ENCODE results near the gene FAM227B. TPM values are rescaled to one million over a fixed set of nuclear protein-coding genes. Genes with fewer than 3 reads are reported as not detected.

FAM227B gene
- total RNA-seq, 1 experiment from 2014 or later = 3.3 TPM

DNA sequence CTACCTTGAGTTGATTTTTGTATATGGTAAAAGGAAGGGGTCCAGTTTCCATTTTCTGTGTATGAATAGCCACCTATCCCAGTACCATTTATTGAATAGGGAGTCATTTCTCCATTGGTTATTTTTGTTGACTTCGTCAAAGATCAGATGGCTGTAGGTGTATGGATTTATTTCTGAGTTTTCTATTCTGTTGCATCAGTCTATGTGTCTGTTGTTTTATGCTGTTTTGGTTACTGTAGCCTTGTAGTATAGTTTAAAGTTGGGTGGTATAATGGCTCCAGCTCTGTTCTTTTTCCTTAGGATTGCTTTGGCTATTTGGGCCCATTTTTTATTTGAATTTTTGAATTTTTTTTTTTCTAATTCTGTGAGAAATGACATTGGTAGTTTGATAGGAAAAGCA is 323.0 kb downstream of the FAM227B start:
- no peaks in the 10 kb centered on the region for H3K27me3 ChIP-seq (ENCODE audit: insufficient read depth, low read depth)
- no peak overlapping the region for H3K27ac ChIP-seq
- no peak overlapping the region for H3K4me3 ChIP-seq
- no peaks in the 10 kb centered on the region for H3K79me2 ChIP-seq (ENCODE audit: low read depth)
- intact Hi-C loops (cut with micrococcal nuclease; ENCODE audit: unreplicated experiment) = no loop called here
- ChIA-PET POLR2A (ENCODE audit: unreplicated experiment) (no interaction called here), CTCF (no interaction called here)
- no peaks in the 10 kb centered on the region for H4K20me1 ChIP-seq (ENCODE audit: insufficient read depth)
- no TSS peak for BruUV-seq (replicated peaks)
- TF ChIP-seq EZH2 (IDR thresholded peaks at IDR 0.05; ENCODE audit: low read depth) = no peak
- TF ChIP-seq, protein P1, sequence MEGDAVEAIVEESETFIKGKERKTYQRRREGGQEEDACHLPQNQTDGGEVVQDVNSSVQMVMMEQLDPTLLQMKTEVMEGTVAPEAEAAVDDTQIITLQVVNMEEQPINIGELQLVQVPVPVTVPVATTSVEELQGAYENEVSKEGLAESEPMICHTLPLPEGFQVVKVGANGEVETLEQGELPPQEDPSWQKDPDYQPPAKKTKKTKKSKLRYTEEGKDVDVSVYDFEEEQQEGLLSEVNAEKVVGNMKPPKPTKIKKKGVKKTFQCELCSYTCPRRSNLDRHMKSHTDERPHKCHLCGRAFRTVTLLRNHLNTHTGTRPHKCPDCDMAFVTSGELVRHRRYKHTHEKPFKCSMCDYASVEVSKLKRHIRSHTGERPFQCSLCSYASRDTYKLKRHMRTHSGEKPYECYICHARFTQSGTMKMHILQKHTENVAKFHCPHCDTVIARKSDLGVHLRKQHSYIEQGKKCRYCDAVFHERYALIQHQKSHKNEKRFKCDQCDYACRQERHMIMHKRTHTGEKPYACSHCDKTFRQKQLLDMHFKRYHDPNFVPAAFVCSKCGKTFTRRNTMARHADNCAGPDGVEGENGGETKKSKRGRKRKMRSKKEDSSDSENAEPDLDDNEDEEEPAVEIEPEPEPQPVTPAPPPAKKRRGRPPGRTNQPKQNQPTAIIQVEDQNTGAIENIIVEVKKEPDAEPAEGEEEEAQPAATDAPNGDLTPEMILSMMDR (conservative IDR thresholded peaks at IDR 0.05) = no peak
- 0 out of 2 replicates have a peak, but pooled peaks cover 4% of the 10 kb centered on the region for H3K36me3 ChIP-seq (ENCODE audit: low read depth)
- no peaks in the 10 kb centered on the region for H3K9me3 ChIP-seq (ENCODE audit: insufficient read depth, low read depth)
- DNase-seq = no peak
- peaks cover 8% of the 10 kb centered on the region; the same call in 1 of the 2 replicates for H3K4me1 ChIP-seq (replicated peaks; ENCODE audit: insufficient read depth)
- H3K4me2 ChIP-seq = no peak overlapping the region
- no peaks in the 10 kb centered on the region for H3F3A ChIP-seq (ENCODE audit: insufficient read depth, low read depth)
- no peaks in the 10 kb centered on the region for H3K9me2 ChIP-seq (ENCODE audit: insufficient read depth)
- no peak overlapping the region for H2AFZ ChIP-seq

DNA sequence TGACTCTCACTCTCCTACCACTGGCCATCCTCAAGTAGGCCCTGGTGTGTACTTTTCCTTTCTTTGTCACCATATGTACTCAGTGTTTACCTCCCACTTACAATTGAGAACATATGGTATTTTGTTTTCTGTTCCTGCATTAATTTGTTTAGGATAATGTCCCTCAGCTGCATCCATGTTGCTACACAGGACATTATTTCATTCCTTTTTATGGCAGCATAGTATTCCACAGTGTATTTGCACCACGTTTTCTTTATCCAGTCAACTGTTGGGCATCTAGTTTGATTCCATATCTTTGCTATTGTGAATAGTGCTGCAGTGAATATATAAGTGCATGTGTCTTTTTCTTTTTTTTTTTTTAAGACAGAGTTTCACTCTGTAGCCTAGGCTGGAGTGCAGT is 324.4 kb downstream of the FAM227B start:
- no peaks in the 10 kb centered on the region for H3K27me3 ChIP-seq (ENCODE audit: insufficient read depth, low read depth)
- H3K27ac ChIP-seq = no peak overlapping the region
- H3K79me2 ChIP-seq (ENCODE audit: low read depth) = no peaks in the 10 kb centered on the region
- no peaks in the 10 kb centered on the region for H3K9me2 ChIP-seq (ENCODE audit: insufficient read depth)
- no peaks in the 10 kb centered on the region for H3K9me3 ChIP-seq (ENCODE audit: insufficient read depth, low read depth)
- H4K20me1 ChIP-seq (ENCODE audit: insufficient read depth) = no peaks in the 10 kb centered on the region
- H2AFZ ChIP-seq = no peak overlapping the region
- no peak overlapping the region for H3K4me2 ChIP-seq
- H3F3A ChIP-seq (ENCODE audit: insufficient read depth, low read depth) = no peaks in the 10 kb centered on the region
- peaks cover 8% of the 10 kb centered on the region; the same call in 1 of the 2 replicates for H3K4me1 ChIP-seq (replicated peaks; ENCODE audit: insufficient read depth)
- no peak for DNase-seq
- H3K36me3 ChIP-seq (ENCODE audit: low read depth) = 0 out of 2 replicates have a peak, but pooled peaks cover 2% of the 10 kb centered on the region
- intact Hi-C loops (cut with micrococcal nuclease; ENCODE audit: unreplicated experiment) = no loop called here
- no peak for TF ChIP-seq EZH2 (IDR thresholded peaks at IDR 0.05; ENCODE audit: low read depth)
- TF ChIP-seq, protein P1 (conservative IDR thresholded peaks at IDR 0.05) = no peak
- CTCF ChIA-PET = interaction anchor here (0.7 kb wide), 1 partner anchor 755 kb away, joined by 3 read pairs; no protein-coding TSS in a partner anchor
- no TSS peak for BruUV-seq (replicated peaks)
- H3K4me3 ChIP-seq = no peak overlapping the region
- POLR2A ChIA-PET (ENCODE audit: unreplicated experiment) = no interaction called here

DNA sequence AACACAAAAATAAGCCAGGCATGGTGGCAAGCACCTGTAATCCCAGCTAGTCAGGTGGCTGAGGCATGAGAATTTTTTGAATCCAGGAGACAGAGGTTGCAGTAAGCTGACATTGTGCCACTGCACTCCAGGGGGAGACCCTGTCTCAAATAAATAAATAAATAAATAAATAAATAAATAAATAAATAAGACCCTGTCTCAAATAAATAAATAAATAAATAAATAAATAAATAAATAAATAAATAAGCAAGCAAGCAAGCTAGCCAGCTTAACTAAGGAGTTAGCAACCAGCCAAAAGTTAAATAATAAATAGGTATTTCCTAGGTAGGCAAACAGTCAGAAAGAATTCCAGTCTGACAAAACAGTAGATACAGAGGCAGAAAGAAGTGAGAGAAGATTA is 326.7 kb downstream of the FAM227B start:
- Histone ChIP-seq H3F3A (ENCODE audit: insufficient read depth, low read depth) (no peaks in the 10 kb centered on the region), H3K4me3 (no peak overlapping the region), H3K79me2 (ENCODE audit: low read depth) (no peaks in the 10 kb centered on the region), H3K9me3 (ENCODE audit: insufficient read depth, low read depth) (no peaks in the 10 kb centered on the region), H3K4me1 (replicated peaks; ENCODE audit: insufficient read depth) (no peaks in the 10 kb centered on the region), H3K27me3 (ENCODE audit: insufficient read depth, low read depth) (no peaks in the 10 kb centered on the region), H3K9me2 (ENCODE audit: insufficient read depth) (no peaks in the 10 kb centered on the region), H2AFZ (no peak overlapping the region), H4K20me1 (ENCODE audit: insufficient read depth) (no peaks in the 10 kb centered on the region), H3K4me2 (no peak overlapping the region), H3K27ac (no peak overlapping the region), H3K36me3 (ENCODE audit: low read depth) (no peaks in the 10 kb centered on the region)
- TF ChIP-seq EZH2 (IDR thresholded peaks at IDR 0.05; ENCODE audit: low read depth) = no peak
- TF ChIP-seq, protein P1 (conservative IDR thresholded peaks at IDR 0.05) = no peak
- BruUV-seq (replicated peaks) = no TSS peak
- POLR2A ChIA-PET (ENCODE audit: unreplicated experiment) = no interaction called here
- no peak for DNase-seq
- intact Hi-C loops (cut with micrococcal nuclease; ENCODE audit: unreplicated experiment) = no loop called here
- CTCF ChIA-PET = no interaction called here

Data from PC-9 (cell line).